ENCODE measurements around the gene AMPH. TPM values are rescaled to one million over a fixed set of nuclear protein-coding genes. Genes with fewer than 3 reads are reported as not detected.
A peak's percentile ranks its signal among the peaks of the same experiment; 100 is the strongest.

The AMPH gene
- polyA plus RNA-seq, 1 donor (not counting 4 experiments of a cell fraction or from before 2014, with no cell fraction given) = not detected

DNA sequence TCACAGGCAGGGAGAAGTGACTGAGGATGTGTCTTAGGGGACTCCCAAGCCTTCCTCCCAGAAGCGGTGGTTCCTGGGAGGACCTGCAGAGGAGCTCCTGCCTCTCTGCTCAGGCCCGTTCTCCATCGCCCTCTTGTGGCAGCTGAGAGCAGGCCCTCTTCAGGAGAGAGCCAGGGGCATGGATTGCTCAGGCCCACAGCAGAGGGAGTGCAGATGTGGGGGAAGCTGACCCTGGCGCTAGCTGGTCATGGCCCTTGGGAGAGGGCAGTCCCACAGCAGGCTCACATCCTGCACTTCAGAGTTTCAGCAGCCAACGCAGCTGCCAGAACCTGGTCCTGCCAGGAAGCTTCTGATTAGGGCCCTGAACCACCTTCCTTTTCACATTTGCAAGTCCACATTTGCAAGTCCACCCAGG is 263.0 kb downstream of the AMPH start:
- dilution Hi-C loops (cut with MboI; ENCODE audit: extremely low pct_ligation_motif_present, low sequenced_read_pairs) = no loop called here
- TF ChIP-seq, protein P1, sequence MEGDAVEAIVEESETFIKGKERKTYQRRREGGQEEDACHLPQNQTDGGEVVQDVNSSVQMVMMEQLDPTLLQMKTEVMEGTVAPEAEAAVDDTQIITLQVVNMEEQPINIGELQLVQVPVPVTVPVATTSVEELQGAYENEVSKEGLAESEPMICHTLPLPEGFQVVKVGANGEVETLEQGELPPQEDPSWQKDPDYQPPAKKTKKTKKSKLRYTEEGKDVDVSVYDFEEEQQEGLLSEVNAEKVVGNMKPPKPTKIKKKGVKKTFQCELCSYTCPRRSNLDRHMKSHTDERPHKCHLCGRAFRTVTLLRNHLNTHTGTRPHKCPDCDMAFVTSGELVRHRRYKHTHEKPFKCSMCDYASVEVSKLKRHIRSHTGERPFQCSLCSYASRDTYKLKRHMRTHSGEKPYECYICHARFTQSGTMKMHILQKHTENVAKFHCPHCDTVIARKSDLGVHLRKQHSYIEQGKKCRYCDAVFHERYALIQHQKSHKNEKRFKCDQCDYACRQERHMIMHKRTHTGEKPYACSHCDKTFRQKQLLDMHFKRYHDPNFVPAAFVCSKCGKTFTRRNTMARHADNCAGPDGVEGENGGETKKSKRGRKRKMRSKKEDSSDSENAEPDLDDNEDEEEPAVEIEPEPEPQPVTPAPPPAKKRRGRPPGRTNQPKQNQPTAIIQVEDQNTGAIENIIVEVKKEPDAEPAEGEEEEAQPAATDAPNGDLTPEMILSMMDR (optimal IDR thresholded peaks at IDR 0.05 in 1 of 3, IDR thresholded peaks at IDR 0.05 in 1 of 3, conservative IDR thresholded peaks at IDR 0.05 in 1 of 3; ENCODE audit: extremely low read depth in 1 of 3, insufficient read depth in 2 of 3, low read length in 3 of 3) = peak; percentile 60 to 94 (median 65)
- TF ChIP-seq EZH2 (IDR thresholded peaks at IDR 0.05; ENCODE audit: low read length) = no peak
- Histone ChIP-seq H3K9me3 (ENCODE audit: control insufficient read depth, low read depth, low read length) (no peaks in the 10 kb centered on the region), H3K27me3 (ENCODE audit: control insufficient read depth, extremely low read depth, insufficient read depth, low read length) (no peaks in the 10 kb centered on the region), H3K4me2 (ENCODE audit: control insufficient read depth, extremely low read depth, insufficient read depth, low read depth, low read length) (no peak overlapping the region), H3K27ac (ENCODE audit: control insufficient read depth, insufficient read depth, low read length) (no peak overlapping the region), H3K4me1 (ENCODE audit: control insufficient read depth, extremely low read depth, insufficient read depth, low read length) (no peaks in the 10 kb centered on the region), H2AFZ (ENCODE audit: control insufficient read depth, low read length) (no peak overlapping the region), H4K20me1 (ENCODE audit: control insufficient read depth, extremely low read depth, insufficient read depth, low read length) (no peaks in the 10 kb centered on the region), H3K4me3 (ENCODE audit: control insufficient read depth in 2 of 3, extremely low read depth in 1 of 3, insufficient read depth in 2 of 3, low read depth in 1 of 3, low read length in 3 of 3) (no peak overlapping the region), H3K9ac (ENCODE audit: control insufficient read depth, extremely low read depth, insufficient read depth, low read length) (no peak overlapping the region), H3K36me3 (ENCODE audit: control insufficient read depth in 2 of 2, extremely low read depth in 1 of 2, insufficient read depth in 2 of 2, low read length in 2 of 2) (no peaks in the 10 kb centered on the region), H3K9me1 (ENCODE audit: control insufficient read depth, extremely low read depth, insufficient read depth, low read length) (no peaks in the 10 kb centered on the region), H3K79me2 (ENCODE audit: control insufficient read depth, insufficient read depth, low read length) (no peaks in the 10 kb centered on the region)
- FAIRE-seq = no peak
- peak; percentile 11 for DNase-seq (ENCODE audit: low read depth, low spot score)

DNA sequence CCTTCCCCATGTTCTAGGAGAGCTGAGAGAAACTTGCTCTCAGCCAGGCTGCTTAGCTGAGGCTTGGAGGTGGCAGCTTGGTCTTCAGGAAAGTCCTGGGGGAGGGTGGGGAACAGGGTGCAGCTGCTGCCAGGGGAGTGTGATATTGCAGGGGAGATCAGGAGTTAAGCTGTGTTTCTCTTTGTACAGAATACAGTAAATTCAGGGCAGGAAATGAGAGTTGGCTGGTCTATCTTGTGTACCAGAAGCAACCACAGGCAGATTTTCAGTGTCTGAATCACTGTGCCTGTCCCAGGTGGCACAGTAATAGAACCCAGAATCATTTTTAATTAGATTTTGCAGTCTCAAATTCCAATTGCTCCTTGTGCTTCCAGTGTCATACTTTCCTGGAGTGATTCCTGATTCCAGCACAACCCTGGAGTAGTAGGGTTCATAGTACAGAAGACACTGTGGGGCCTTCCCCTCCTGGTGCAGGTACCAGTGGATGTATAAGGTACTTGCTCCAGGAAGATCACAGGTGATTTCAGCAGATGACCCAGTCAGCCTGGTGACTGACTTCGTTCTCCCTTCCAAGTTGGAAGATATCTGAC is 263.8 kb downstream of the AMPH start:
- dilution Hi-C loops (cut with MboI; ENCODE audit: extremely low pct_ligation_motif_present, low sequenced_read_pairs) = no loop called here
- Histone ChIP-seq H2AFZ (ENCODE audit: control insufficient read depth, low read length) (no peak overlapping the region), H3K4me1 (ENCODE audit: control insufficient read depth, extremely low read depth, insufficient read depth, low read length) (no peaks in the 10 kb centered on the region), H3K9me1 (ENCODE audit: control insufficient read depth, extremely low read depth, insufficient read depth, low read length) (no peaks in the 10 kb centered on the region), H3K27me3 (ENCODE audit: control insufficient read depth, extremely low read depth, insufficient read depth, low read length) (no peaks in the 10 kb centered on the region), H3K9ac (ENCODE audit: control insufficient read depth, extremely low read depth, insufficient read depth, low read length) (no peak overlapping the region), H3K27ac (ENCODE audit: control insufficient read depth, insufficient read depth, low read length) (no peak overlapping the region), H4K20me1 (ENCODE audit: control insufficient read depth, extremely low read depth, insufficient read depth, low read length) (no peaks in the 10 kb centered on the region), H3K9me3 (ENCODE audit: control insufficient read depth, low read depth, low read length) (no peaks in the 10 kb centered on the region), H3K4me2 (ENCODE audit: control insufficient read depth, extremely low read depth, insufficient read depth, low read depth, low read length) (no peak overlapping the region), H3K4me3 (ENCODE audit: control insufficient read depth in 2 of 3, extremely low read depth in 1 of 3, insufficient read depth in 2 of 3, low read depth in 1 of 3, low read length in 3 of 3) (no peak overlapping the region), H3K79me2 (ENCODE audit: control insufficient read depth, insufficient read depth, low read length) (no peaks in the 10 kb centered on the region), H3K36me3 (ENCODE audit: control insufficient read depth in 2 of 2, extremely low read depth in 1 of 2, insufficient read depth in 2 of 2, low read length in 2 of 2) (no peaks in the 10 kb centered on the region)
- DNase-seq (ENCODE audit: low read depth, low spot score) (no peak), FAIRE-seq (no peak)
- TF ChIP-seq, protein P1 (optimal IDR thresholded peaks at IDR 0.05 in 1 of 3, IDR thresholded peaks at IDR 0.05 in 1 of 3, conservative IDR thresholded peaks at IDR 0.05 in 1 of 3; ENCODE audit: extremely low read depth in 1 of 3, insufficient read depth in 2 of 3, low read length in 3 of 3) = no peak
- no peak for TF ChIP-seq EZH2 (IDR thresholded peaks at IDR 0.05; ENCODE audit: low read length)
